Left hindlimb (tissue), 1 donor: ENCODE results near the gene SHISA6.
"Not testable (repeated sequence)": the region's sequence is repeated elsewhere in the genome, so short reads cannot be mapped to it uniquely, and the experiment has no call there.

Experiments used
- DNase-seq: peaks from one replicate; pipeline ENCODE4 v3.0.0-alpha.2; 2018

Gene SHISA6

DNA sequence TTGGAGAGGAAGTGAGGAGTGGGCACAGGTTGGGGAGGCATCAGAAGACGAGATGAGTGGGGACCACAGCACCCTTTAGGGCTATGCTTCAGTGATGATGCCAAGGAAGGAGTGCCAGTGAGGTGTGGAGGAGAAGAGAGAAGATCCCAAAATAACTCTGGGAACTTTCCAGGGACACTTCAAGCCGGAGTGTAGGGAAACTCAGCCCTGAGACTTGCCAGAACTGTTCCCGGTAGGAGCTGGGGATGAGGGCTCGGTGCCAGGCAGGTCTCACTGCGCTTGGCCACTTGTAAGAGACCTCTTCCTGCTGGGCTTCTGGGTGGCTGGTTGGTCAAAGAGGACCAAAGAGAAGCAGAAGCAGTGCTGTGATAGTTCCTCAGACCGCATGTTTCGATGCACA is 63.6 kb downstream of the SHISA6 start:
- DNase-seq = no peak

DNA sequence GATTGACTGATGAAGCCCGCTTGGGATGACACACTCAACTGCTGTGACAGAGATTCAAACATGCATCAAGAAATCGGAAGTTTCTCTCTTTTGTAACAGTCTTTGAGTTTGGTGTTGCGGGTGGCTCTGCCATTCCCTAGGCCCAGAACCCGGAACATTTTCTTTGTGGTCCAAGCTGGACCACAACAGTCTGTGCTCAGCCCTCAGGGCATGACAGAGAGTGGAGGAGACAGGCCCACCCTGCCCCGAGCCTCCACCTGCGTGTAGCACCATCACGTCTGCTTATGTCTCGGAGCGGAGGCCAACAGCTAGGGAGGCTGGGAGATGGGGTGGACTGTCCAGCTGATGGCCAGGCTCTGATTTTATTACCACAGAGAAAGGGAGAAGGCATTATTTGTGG is 64.5 kb downstream of the SHISA6 start:
- DNase-seq = no peak

DNA sequence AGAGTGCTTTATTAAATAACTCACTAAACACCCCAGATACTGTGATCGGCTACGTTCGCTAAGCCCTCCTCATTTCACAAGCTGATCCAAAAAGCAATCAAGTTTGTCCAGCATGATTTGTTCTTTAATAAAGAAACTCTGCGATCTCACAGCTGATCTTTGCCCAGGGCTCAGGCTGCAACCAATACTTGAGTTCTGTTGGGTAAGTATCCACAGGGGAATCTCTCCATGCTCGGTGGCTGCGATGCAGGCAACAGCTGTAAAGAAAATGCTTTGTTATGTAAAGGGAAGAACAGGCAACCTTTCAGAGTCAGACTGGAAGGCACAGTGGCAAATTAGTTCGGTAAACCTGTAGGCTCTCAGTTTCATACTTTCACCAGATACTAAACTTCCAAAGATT is 67.5 kb downstream of the SHISA6 start:
- DNase-seq = no peak

DNA sequence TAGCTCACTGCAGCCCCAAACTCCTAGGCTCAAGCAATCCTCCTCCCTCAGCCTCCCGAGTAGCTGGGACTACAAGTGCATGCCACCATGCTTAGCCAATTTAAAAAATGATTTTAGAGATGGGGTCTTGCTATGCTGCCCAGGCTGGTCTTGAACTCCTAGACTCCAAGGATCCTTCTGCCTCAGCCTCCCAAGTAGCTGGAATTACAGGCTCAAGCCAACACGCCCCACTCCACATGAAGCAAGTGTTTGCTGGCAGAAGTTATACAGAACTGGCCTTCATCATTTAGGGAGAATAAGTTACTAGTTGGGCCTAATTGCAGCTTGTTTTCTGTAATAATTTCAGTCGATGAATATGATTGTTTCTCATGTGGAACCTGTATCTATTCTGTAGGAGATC is 68.0 kb downstream of the SHISA6 start:
- DNase-seq = no peak

DNA sequence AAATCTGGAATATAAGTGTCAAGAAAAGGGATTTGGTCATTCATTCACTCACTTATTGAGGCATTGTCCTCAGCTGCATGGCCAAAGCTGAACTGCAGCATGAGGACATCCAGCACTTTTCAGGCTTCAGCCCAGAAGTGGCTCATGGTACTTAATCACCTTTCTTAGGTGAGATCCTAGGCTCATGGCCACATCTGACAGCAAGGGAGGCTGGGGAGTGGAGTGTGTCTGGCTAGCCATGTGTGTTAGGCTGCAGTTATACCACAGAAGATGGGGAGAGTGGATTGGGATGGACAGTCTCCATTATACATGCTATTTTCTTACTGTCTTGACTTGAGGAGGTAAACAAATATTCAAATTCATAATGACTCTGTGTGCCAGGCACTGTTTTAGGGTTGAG is 68.8 kb downstream of the SHISA6 start:
- no peak for DNase-seq

DNA sequence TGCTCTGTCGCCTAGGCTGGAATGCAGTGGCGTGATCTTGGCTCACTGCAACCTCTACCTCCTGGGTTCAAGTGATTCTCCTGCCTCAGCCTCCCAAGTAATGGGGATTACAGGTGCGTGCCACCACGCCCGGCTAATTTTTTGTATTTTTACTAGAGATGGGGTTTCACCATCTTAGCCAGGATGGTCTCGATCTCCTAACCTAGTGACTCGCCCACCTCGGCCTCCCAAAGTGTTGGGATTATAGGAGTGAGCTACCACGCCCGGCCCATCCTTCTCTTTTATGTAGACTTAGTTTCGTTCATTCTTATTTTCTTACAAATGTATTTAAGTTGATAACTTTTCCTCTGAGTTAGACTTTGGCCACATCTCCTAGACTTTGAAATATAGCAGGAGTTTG is 75.4 kb downstream of the SHISA6 start:
- DNase-seq = not testable (repeated sequence)

DNA sequence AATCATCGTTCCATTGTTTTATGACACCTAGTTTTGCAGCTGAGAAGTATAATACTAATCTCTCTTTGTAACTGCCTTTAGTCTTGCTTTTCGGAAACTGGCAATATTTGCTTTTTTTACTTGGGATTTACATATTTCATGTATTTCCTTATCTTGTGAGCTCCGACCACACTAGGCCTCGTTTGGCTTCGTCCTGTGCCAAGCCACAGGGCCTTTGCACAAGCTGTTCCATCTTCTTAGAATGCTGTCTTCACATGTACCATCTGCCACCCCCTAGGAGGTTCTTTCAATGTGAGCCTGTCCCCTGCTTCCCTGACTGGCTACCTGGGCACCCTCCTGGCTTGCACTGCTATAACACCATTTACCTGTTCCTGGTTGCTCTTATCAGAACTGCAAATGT is 77.2 kb downstream of the SHISA6 start:
- no peak for DNase-seq

DNA sequence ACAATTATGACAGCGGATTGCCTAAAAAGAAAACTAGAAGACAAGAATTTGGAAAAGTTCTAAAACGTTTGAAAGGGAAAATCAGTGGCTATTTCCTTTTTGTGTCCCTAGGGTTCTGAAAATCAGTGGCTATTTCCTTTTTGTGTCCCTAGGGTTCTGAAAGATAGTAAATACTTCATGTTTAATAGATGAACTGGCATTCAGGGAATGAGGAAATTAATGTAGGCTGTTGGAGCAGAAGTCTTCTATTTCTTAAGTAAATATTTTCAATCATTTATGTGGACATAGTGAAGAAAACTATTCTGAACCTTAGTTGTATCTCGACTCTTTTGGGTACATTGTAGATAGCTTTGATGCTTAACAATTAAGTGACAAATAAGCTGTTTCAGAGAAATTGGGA is 78.9 kb downstream of the SHISA6 start:
- DNase-seq = no peak

DNA sequence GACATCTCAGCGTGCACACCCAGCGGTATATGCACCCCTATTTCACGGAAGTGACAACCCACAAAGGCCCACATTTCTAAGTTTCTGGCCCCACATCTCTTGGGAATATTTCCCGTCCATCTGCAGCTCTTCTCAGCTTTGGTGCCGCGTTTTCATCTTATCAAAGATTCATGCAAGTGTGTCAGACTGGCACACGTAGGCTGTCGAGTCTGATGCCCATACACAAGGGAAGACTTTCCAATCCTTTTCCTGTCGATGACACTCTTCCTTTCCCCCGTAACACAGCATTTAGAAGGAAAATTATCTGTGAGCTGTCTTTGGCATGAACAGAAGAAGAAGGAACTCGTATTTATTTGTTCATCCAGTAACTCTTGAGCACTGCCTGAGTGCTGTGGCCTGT is 83.0 kb downstream of the SHISA6 start:
- DNase-seq = no peak

DNA sequence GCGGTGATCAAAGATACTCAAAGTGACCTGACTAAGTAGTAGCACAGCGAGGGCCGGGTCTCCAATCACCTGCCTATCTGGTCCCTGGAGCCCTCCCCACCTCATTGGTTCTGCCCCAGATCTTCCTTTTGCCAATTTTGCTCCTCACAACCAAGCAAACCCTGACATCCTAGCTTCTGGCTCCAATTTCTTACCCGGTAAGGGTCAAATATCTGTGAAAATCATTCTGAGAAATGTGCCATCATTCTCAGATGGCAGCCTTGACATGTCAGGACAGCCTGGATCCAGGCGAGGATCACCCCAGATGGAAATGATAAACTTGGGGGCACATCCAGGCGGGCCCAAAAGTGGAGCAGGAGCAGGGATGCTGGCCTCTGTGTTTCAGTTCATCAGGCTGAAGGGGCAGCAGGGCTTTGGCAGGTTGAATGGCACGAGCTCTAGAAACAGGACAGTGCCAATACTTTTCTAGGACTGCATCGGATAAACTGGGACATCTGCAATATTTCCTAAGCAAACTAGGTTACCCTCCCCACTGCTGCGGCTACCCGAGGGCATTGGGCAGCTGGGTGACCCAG is 83.9 kb downstream of the SHISA6 start:
- no peak for DNase-seq

DNA sequence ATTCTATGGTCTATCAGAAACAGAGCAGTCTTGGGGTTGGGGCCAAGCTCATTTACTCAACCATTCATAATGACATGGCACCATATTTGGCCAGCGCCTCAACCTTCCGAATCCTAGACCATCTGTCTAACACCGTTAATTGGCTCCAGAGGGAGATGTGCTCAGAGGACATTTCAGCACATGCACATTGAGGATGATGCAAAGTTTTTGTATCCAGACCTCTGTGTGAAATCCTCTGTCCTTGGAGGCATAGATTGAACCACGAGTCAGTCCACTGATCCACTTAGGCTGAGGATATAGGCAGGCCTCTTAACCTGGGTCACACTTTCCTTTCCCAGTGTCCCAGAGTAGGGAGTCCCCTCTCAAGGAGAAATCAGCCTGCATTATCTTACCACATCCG is 85.5 kb downstream of the SHISA6 start:
- no peak for DNase-seq

DNA sequence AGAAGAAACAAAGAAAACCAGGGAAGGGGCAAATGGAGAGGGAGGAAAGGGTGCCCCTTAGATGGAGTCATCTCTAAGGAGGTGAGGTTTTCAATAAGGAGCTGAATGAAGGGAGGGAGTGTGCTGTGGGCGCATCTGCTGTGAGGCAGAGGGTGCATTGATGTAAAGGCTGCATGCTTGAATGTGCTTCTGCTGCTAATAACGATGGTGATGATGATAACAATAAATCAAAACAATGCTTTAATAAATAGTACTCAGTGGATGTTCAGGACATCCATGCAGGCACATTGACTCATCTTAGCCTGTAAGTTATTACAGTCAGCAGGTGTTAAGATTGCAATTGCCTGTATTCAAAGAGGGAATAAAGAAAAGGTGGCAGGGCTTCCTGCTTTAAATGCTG is 87.8 kb downstream of the SHISA6 start:
- DNase-seq = no peak

DNA sequence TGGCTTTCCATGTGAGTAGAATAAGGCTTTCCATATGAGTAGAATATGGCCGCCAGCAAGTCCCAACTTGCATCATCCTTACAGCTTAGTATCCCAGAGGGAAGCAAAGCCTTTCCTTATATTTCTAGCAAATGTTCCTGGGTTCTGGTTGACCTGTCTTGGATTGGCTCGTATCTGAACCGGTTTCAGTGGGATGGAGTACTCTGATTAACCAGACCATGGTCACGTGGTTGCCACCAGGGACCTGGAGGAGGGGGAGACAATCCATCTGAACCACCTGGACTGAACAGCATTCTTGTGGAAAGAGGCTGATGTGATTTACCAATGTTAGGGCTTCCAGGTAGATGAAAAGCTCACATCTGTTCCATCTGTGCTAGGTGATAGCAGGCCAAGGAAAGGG is 89.0 kb downstream of the SHISA6 start:
- DNase-seq = peak; percentile 43

DNA sequence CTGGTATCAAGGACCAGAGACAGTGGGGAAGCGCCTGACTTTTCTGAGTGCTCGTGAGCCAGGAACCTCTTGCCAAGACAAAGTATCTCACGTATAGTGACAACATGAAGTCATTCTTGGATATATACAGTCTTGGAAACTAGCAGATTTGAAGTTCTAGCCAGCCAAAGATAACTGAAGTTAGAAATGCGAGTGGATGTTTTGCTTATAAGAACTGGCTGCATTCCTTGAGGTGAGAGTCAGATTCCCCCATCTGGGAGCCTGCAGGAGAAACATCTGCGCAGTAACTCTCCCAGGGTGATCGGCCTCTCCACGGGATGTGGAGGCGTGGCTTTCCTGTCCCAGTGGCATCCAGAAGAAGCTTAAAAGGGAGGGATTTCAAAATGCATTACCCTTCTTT is 89.8 kb downstream of the SHISA6 start:
- DNase-seq = peak; percentile 77

DNA sequence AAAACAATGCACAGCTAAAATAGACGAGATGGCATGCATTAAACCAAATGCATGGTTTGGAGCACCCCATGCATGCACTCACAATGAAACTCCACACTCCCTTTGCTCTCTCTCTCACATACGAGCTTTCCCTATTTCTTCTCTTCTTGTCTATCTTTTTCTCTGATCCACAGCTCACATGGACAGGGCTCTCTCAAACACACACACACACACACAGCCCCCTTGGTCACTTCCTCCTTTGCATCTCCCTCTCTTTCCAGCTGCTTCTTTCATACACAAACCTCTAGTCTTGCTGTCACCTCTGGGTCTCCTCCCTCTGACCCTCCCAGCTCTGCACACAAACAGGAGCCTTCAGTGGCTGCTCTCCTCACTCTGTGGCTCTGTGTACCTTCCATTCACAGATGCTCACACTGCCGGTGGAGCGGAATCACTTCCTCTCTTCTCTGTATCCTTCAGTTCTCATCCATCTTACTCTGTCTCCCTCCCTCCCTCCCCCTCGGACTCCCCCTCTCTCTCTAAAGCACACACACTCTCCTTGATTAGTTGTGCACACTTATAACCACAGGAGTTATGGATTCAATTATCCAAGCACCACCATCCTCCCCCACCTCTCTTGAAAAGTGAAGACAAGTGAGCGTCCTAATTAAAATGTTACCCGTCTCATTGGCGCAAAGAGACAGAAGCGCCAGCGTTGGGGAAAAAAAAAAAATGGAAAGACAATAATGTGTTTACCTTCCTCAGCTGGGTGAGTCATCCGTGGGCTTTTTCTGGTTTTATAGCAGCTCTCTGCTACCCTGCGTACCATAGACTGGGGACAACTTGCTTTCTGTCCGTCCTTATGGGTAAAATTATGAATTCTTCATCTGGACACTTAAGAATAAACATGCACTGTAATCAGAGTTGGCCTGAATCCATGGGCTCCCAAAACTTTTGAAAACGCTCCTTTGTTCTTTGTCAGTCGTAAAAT is 90.8 kb downstream of the SHISA6 start:
- no peak for DNase-seq

DNA sequence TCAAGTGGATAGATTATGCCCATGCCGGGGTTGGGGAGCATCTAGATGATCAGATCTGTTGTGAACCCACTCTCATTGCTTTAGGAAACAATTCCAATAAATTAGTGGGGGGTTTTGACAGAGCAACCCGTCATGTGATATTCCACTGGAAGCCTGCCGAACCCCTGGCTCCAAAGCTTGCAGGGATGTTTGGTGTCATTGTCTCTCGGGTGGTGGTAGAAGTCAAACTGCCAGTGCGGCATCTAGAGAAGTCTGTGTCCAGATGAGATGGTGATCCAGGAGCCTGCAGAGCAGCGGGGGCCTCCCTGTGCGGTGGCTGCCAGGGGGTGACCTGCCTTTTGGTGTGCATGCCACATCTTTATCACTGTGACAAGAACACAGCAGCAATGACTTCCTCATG is 91.7 kb downstream of the SHISA6 start:
- DNase-seq = no peak

DNA sequence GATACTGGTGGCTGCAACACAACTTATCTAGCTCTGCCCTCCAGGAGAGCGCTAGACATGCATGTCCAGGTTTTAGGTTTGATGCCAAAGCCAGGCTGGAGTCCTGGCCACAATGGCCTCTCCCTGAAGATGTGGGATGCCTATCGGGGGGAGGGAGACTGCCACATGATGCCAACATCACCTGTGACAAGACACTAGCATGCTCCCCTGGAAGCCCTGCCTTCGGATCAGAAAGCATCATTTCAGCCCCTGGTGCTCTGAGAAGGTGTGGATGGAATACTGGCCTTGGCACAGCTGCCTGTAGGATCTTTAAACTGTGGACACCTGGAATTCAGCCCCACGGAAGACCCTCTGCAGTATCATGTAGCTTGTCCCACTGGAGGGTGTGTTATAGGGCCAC is 93.5 kb downstream of the SHISA6 start:
- no peak for DNase-seq

DNA sequence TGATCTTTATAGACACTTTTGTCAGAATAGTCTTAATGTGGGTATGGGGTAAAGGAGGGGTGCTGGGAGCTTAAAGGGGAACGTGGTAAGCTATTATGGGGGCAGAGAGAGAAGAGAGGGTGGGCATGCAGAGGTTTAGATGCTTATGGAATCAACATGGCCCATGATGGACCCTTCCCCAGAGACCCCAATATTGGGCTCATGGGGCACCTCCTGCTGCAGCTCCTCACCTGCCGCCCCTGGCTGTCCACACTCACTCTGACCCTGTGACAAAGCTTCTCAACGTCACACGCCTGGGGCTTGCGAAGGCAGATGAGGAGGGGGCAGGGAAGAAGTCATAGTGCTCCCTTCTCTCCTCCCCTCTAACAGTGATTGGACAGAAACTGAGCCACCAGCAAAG is 95.3 kb downstream of the SHISA6 start:
- DNase-seq = no peak

DNA sequence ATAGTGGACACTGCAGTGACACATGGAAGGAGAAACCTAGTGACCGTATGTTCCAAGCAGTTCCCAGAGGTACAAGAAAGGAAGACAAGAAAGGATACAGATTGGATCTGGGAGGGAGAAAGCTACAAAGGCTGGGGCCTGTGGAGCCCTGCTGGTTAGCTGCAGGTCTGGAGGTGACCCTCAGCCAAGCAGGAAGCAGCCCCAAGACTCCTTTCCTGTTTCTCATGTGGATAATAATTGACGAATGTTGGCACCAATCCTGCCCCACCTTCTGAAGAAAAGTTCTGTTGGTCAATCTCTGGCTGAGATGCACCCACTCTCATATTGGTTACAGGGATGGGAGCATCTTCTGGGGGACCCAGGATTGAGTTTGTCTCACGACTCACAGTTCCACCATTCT is 99.8 kb downstream of the SHISA6 start:
- DNase-seq = no peak

DNA sequence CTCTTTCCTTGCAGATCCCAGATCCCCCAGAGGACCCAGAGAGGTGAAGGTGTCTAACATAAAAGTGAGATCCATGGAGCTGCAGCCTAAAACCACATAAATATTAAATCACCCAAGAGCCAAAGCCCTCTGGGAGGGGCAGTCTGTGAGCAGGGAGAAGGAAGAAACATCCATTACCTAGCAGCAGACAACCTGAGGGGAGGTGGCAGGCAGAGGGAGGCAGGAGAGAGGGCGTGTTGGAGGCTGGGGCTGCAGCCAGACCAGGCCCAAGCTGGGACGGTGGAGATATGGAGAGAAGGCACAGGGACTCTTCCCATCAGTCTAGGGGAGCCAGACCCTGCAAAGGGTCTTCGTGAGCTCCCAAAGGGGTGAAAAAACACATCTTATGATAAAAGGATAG is 101.1 kb downstream of the SHISA6 start:
- DNase-seq = no peak

DNA sequence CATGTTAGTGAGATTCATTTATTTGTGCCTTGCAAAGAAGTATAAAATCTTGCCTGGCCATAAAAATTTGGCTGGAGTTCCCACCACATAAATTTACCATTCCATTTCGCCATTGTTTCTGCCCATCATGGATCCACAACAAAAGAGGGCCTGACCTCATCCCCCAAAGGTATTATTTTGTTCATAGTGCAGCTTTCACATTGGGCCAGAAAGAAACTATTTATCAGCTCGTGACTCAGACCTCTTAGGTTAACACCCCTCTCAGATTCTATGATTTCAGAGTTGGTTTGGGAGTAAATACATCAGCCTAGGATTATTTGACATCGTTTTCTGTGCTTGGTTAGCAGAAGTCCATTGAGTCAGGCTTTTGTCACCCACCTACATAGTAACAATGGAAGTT is 108.1 kb downstream of the SHISA6 start:
- DNase-seq = no peak

DNA sequence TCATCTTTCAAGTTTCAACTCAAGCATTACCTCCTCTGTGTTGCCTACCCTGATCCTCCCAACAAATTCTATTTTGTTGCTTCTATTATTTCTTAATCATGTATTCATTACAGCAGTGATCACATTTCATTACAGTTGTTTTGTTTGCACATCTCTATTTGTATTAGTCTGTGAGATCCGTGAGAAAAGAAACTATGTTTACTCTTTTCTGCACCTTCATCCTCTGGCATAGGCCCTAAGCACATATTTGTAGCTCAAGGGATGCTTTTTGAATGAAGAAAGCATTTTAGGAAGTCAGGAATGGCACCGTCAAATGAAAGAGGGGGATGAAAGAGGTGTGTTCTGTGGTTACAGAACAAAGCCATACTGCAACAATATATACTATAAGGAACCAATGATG is 110.5 kb downstream of the SHISA6 start:
- no peak for DNase-seq

DNA sequence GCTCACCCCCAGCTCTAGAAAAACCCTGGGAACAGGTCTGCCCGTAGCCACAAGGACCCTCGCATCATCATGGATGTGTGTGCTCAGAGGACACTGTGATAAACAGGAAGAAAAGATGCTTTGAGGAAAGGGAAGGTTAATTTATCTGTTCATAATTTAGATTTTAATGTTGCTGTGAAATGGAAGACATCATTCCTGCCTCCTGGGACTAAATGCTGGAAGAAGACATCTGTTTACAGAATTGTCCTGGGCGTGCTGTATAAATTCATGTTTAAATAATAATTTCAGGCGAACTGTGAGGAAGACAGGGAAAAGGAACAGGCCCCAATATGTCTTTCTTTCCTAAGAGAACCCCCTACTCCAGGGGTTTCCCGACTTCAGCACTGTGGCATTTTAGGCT is 112.6 kb downstream of the SHISA6 start:
- DNase-seq = no peak

DNA sequence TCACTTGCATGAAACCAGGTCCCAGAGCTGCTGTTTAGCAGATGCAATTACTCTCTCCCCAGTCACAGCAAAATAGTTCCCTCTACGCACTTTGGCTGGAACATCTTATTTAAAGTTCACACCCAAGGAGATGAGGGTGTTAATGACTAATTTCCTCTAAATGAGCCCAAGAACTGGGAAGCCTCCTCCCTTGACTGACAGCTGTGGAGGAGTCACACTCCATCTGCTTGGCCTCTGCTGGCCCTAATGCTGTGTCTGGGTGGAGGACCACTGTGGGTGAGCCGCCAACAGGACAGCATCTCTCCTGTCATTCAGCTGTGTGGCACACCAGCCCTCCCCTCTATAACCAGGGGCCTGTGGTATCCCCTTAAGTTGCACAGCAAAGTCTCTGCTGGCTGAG is 115.4 kb downstream of the SHISA6 start:
- no peak for DNase-seq
